ENCODE data around the gene DGLUCY.
A peak's percentile ranks its signal among the peaks of the same experiment; 100 is the strongest.
"Not testable (repeated sequence)": the region's sequence is repeated elsewhere in the genome, so short reads cannot be mapped to it uniquely, and the experiment has no call there.

Gene DGLUCY

GRCh38 chr14:91202234-91202974 lies 88.5 kb downstream of the DGLUCY start:
- no peak for DNase-seq (ENCODE audit: low read depth in 2 of 3, low spot score in 2 of 3)

- no peak for DNase-seq (ENCODE audit: low read depth in 2 of 3, low spot score in 2 of 3)
Measured at GRCh38 chr14:91204657-91205056, 90.8 kb downstream of the DGLUCY start.

DNA sequence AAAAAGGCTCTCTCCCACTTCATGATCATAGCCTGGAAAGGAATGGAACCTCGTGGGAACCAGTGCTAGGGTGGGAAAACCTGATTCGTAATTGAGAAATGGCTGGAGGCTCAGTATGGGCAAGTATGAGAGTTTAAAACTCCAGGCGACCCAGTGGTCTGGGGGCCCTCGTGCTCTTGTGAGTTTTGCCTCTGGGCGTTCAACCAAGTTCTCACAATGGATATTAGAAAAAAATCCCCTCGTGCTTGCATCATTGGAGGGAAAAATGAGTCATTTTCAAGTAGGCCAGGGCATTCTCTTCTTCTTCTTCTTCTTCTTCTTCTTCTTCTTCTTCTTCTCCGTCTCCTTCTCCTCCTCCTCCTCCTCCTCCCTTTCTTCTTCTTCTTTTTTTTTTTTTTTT lies 91.6 kb downstream of the DGLUCY start:
- no peak for DNase-seq (ENCODE audit: low read depth in 2 of 3, low spot score in 2 of 3)

GRCh38 chr14:91207008-91207407 lies 93.1 kb downstream of the DGLUCY start:
- no peak for DNase-seq (ENCODE audit: low read depth in 2 of 3, low spot score in 2 of 3)

DNA sequence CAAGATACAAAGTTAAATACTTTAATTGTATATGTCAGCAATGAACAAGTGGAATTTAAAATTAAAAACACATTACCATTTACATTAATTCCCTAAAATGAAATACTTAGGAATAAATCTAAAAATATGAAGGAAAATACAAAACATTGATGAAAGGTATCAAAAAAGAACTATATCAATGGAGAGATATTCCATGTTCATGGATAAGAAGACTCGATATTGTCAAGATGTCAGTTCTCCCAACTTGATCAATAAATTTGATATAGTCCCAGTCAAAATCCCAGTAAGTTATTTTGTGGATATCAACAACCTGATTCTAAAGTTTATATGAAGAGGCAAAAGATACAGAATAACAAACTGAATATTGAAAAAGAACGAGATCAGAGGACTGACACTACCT lies 97.1 kb downstream of the DGLUCY start:
- DNase-seq (ENCODE audit: low read depth in 2 of 3, low spot score in 2 of 3), result no peak

- no peak for DNase-seq (ENCODE audit: low read depth in 2 of 3, low spot score in 2 of 3)
Measured at GRCh38 chr14:91214306-91214705, 100.4 kb downstream of the DGLUCY start.

GRCh38 chr14:91215381-91215780 lies 101.5 kb downstream of the DGLUCY start:
- DNase-seq (ENCODE audit: low read depth in 2 of 3, low spot score in 2 of 3), result no peak

DNA sequence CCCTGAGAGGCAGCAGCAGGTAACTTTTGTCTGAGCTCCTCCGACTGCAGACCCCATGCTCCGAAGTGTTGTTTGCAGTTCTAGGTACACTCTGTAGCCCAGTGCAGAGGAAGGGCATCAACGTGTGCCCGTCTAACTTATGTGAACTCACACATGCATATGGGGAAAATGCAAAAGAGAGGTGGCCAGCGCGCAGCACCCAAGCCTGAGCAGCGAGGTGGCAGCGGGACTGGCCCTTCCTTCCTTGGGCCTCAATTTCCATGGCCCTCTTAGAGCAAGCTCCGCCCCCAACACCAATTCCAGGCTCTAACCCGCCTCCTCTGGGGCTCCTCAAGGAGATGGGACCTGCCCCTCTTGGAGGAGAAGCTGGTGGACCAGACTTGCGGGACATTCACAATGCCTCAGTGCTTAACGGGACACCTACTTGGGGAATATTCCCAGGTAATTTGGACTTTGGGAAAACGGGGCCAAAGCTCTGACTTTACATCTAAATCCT lies 102.9 kb downstream of the DGLUCY start:
- no peak for DNase-seq (ENCODE audit: low read depth in 2 of 3, low spot score in 2 of 3)

DNA sequence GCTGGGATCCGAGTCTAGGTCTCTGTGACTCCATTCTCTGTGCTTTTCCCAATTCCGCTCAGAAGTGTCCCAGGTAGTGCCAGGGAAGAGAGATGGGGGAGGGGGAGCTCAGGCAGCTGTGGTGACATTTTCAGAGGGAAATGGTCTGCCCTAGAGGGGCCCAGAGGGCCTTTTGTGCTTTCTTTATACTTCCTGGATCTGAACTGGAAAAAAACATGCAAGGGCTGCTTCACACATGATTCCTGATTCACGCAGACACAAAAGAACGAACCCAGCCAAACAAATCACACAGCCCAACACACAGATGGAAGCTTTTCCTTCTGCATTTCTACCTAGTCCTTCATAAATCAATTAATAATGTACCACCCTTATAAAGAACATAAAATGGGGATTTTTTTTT lies 104.1 kb downstream of the DGLUCY start:
- no peak for DNase-seq (ENCODE audit: low read depth in 2 of 3, low spot score in 2 of 3)

DNA sequence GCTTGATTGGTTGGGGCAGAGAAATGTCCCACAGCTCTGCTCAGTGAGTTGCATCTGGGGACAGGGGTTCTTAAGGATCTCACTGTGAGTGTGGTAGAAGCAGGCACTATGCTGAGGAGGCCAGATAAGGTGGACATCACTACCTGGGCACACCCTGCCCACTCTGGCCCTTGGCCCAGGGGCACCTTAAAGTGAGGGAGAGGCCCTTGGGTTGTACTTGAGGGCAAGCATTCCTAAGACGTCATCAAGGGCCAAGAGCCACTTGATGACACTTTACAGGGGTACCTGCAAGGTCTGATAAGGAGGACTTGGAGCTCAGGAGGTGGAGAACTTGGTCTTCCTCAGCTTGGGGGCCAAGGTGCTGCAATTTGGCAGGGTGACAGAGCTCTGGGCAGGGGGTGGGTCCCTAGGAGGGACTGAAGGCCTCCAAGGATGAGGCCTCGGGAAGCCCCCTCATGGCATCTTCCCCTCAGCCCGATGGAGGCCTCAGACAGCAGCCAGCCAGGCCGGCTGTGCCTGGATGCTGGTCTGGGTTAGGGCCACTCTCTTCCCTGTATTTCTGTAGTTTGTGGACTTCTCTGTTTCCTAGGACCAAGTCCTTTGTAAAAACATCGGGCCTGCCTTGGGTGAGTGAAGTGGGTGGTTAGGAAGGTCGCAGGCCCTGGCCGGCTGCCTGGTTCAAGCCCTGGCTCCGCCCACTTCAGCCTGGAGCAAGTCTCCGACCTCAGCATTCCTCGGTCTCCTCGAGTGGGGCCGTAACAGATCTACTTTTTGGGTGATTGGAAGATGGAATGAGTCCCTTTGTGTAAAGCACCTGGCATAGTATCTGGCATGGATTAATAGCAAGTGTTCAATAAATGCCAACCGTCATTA lies 105.9 kb downstream of the DGLUCY start:
- DNase-seq (ENCODE audit: low read depth in 2 of 3, low spot score in 2 of 3), result no peak

GRCh38 chr14:91220581-91221000 lies 106.7 kb downstream of the DGLUCY start:
- DNase-seq (ENCODE audit: low read depth in 2 of 3, low spot score in 2 of 3), result no peak

GRCh38 chr14:91221270-91221669 lies 107.4 kb downstream of the DGLUCY start:
- DNase-seq (ENCODE audit: low read depth in 2 of 3, low spot score in 2 of 3), result no peak

- no peak for DNase-seq (ENCODE audit: low read depth in 2 of 3, low spot score in 2 of 3)
Measured at GRCh38 chr14:91223028-91223783, 109.3 kb downstream of the DGLUCY start.

GRCh38 chr14:91225025-91225424 lies 111.2 kb downstream of the DGLUCY start:
- no peak for DNase-seq (ENCODE audit: low read depth in 2 of 3, low spot score in 2 of 3)

DNA sequence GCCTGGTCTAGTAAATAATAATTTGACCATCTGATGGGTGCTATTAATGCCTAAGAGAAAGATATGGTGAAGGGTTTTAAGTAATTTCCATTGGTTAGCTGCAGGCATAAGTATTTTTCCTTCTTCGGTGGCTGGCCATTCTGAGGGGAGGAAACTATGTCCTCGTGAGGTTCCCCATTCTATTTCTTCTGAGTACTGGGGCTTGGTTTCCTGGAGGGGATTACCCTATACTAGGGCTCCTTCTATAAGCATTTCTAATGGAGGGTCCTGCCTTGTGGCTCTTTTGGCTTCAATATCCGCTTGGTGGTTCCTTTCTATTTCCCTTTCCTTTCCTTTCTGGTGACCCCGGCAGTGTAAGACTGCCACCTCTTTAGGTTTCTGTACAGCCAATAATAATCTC lies 112.5 kb downstream of the DGLUCY start:
- not testable (repeated sequence) for DNase-seq (ENCODE audit: low read depth in 2 of 3, low spot score in 2 of 3)

GRCh38 chr14:91227183-91227628 lies 113.3 kb downstream of the DGLUCY start:
- no peak for DNase-seq (ENCODE audit: low read depth in 2 of 3, low spot score in 2 of 3)

DNA sequence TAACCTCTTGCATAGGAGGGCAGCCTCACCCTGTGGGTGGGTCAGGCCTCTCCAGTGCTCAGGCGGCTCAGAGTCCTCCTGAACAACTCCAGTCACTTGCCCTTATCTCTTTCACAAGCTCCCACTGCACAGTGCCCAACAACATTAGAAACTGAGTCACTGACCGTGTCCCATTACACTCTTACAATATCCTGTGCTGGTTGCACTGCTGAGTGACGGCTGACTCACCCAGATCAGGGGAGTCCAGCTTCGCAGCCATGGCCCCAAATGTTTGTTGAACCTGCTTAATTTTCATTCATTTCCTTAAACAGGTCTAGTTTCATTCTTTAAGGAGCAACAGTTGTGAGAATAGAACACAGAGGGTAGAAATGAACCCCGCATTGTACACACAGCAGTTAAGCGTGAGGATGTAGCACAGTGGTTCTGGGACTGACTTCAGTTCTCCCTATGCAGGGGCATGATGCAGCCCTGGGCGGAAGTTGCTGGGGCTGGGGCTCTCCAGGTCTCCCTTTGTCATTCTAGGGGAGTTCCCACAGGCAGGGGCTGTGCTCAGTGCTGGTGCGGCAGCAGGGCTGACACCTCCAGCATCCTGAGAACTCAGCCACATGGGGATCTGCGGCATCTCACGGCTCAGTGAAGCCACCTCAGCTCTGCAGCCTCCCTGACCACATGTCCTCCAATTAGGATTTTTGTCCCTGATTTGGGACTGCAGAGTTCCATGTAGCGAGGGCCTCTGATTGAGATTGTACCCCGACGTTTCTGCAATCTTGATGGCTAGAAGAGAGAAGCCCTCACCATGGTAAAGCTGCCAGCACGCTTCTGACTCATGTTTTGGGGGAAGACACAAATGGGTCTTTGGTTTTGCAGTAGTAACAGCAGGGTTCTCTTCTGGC lies 114.5 kb downstream of the DGLUCY start:
- peak in 1 of 3 experiments; percentile 79 for DNase-seq (ENCODE audit: low read depth in 2 of 3, low spot score in 2 of 3)

DNA sequence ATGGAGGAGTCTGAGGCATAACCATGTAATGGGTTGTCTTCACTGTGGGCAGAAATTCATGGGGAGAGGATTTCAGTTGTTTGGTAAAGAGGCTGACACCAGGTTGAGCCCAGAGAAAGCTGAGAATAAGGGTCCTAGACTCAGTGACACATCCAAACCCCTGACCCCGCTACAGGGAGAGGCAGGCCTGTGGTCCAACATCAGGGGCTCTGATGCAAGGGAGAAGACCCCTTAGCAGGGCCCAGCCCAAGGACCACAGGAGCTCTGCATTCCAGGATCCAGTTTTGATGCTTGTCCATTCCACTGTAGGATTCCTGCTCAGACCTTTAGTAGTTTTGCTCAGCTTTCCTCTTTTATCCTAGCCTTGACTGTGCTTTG lies 115.1 kb downstream of the DGLUCY start:
- DNase-seq (ENCODE audit: low read depth in 2 of 3, low spot score in 2 of 3), result no peak

DNA sequence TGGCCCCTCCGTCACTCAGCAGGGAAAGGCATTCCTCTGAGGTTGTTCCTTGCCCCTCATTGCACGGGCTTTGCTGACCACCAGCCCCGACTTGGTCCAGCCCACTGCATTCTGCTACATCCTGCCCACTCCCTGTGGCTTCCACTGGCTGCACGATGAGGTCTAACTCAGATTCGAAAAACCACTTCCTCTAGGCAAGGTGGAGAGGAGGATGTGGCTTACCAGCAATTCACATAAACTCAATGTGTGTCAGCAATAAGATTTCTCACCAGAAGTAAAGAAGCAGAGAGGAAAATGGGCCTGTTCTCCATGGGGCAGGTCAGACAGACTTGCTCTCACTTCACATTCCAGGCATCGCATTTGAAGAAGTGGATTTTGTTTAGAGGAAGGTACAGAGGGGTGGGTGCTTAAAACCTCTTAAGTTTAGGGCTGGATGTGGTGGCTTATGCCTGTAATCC lies 115.9 kb downstream of the DGLUCY start:
- DNase-seq (ENCODE audit: low read depth in 2 of 3, low spot score in 2 of 3), result no peak

GRCh38 chr14:91230397-91231035 lies 116.6 kb downstream of the DGLUCY start:
- DNase-seq (ENCODE audit: low read depth in 2 of 3, low spot score in 2 of 3), result no peak
